H1 (cell line): ENCODE data around the gene RERE. TPM values are rescaled to one million over a fixed set of nuclear protein-coding genes. Genes with fewer than 3 reads are reported as not detected.

Experiments
- E2F6 ChIP-seq: IDR thresholded peaks from 2 replicates; pipeline ENCODE4 v1.6.1; 2012; ENCODE audit warnings: inconsistent platforms
- FOSL1 ChIP-seq: IDR thresholded peaks from 2 replicates; pipeline ENCODE4 v1.6.1; 2011; ENCODE audit warnings: mild to moderate bottlenecking, low read depth, low read length, moderate library complexity; ENCODE audit not compliant: insufficient read depth
- GTF2F1 ChIP-seq: IDR thresholded peaks from 2 replicates; pipeline ENCODE4 v1.6.1; 2012; ENCODE audit warnings: low read depth, low read length, improper control_type of control experiment, borderline replicate concordance
- NANOG ChIP-seq: IDR thresholded peaks from 2 replicates; pipeline ENCODE4 v1.6.1; 2011; ENCODE audit warnings: low read length, low read depth, mild to moderate bottlenecking, inconsistent platforms; ENCODE audit not compliant: insufficient read depth, poor library complexity, severe bottlenecking
- POLR2AphosphoS5 ChIP-seq: IDR thresholded peaks from 2 replicates; pipeline ENCODE4 v1.6.1; 2011; ENCODE audit warnings: low read depth, low read length
- SAP30 ChIP-seq: fragments of 300-600 bp; sonication (generic); IDR thresholded peaks from 2 replicates; pipeline ENCODE4 v1.7.1; 2012; ENCODE audit warnings: low read length, moderate library complexity, mild to moderate bottlenecking, inconsistent platforms; ENCODE audit not compliant: insufficient read depth, insufficient replicate concordance
- SP4 ChIP-seq: IDR thresholded peaks from 2 replicates; pipeline ENCODE4 v1.6.1; 2012; ENCODE audit warnings: low read length, inconsistent platforms
- TAF1 ChIP-seq: IDR thresholded peaks from 2 replicates; pipeline ENCODE4 v1.6.1; 2011; ENCODE audit warnings: mild to moderate bottlenecking, low read depth, low read length
- ZNF274 ChIP-seq: IDR thresholded peaks from 2 replicates; pipeline ENCODE4 v1.7.0; 2012; ENCODE audit warnings: low read length, borderline replicate concordance; ENCODE audit errors: extremely low read depth
- polyA plus RNA-seq, 7 experiments: library from polyadenylated mRNA; depleted of rRNA in 3 of 7; stranded (reverse) in 5 of 7; unstranded in 2 of 7; fragments of >200 nt in 5 of 7; fragments of 200-250 nt in 2 of 7; gene quantifications; 1 replicate in 5 of 7; 2 replicates in 1 of 7; 4 replicates in 1 of 7; pipeline versions ENCODE4 v1.2.1 to v1.2.3, GENCODE V29; 2011 to 2013; ENCODE audit warnings: missing spikeins in 2 of 7, mixed read lengths in 2 of 7
- total RNA-seq: library from RNA; stranded (reverse); fragmentation: NEBNext Ultra II Directional; extraction: Animal tissue kit (Norgen Biotek cat#: 25700); gene quantifications from 2 replicates; pipeline ENCODE4 v1.2.1, GENCODE V29; 2021
- TF ChIP-seq, protein P1 (sequence below): fragments of 300-600 bp; sonication (generic); IDR thresholded peaks from 2 replicates; pipeline ENCODE4 v1.7.1; 2012; ENCODE audit warnings: low read length, moderate library complexity, mild to moderate bottlenecking, inconsistent platforms; ENCODE audit not compliant: insufficient replicate concordance

Gene RERE
- total and polyA plus RNA-seq, 2 of the 8 experiments (the other 6 are each of a cell fraction or from before 2014, with no cell fraction given) = 15.3 to 142 TPM

GRCh38 chr1:8472668-8473067, 344.8 kb downstream of the RERE start (continued):
- TF ChIP-seq, protein P1, sequence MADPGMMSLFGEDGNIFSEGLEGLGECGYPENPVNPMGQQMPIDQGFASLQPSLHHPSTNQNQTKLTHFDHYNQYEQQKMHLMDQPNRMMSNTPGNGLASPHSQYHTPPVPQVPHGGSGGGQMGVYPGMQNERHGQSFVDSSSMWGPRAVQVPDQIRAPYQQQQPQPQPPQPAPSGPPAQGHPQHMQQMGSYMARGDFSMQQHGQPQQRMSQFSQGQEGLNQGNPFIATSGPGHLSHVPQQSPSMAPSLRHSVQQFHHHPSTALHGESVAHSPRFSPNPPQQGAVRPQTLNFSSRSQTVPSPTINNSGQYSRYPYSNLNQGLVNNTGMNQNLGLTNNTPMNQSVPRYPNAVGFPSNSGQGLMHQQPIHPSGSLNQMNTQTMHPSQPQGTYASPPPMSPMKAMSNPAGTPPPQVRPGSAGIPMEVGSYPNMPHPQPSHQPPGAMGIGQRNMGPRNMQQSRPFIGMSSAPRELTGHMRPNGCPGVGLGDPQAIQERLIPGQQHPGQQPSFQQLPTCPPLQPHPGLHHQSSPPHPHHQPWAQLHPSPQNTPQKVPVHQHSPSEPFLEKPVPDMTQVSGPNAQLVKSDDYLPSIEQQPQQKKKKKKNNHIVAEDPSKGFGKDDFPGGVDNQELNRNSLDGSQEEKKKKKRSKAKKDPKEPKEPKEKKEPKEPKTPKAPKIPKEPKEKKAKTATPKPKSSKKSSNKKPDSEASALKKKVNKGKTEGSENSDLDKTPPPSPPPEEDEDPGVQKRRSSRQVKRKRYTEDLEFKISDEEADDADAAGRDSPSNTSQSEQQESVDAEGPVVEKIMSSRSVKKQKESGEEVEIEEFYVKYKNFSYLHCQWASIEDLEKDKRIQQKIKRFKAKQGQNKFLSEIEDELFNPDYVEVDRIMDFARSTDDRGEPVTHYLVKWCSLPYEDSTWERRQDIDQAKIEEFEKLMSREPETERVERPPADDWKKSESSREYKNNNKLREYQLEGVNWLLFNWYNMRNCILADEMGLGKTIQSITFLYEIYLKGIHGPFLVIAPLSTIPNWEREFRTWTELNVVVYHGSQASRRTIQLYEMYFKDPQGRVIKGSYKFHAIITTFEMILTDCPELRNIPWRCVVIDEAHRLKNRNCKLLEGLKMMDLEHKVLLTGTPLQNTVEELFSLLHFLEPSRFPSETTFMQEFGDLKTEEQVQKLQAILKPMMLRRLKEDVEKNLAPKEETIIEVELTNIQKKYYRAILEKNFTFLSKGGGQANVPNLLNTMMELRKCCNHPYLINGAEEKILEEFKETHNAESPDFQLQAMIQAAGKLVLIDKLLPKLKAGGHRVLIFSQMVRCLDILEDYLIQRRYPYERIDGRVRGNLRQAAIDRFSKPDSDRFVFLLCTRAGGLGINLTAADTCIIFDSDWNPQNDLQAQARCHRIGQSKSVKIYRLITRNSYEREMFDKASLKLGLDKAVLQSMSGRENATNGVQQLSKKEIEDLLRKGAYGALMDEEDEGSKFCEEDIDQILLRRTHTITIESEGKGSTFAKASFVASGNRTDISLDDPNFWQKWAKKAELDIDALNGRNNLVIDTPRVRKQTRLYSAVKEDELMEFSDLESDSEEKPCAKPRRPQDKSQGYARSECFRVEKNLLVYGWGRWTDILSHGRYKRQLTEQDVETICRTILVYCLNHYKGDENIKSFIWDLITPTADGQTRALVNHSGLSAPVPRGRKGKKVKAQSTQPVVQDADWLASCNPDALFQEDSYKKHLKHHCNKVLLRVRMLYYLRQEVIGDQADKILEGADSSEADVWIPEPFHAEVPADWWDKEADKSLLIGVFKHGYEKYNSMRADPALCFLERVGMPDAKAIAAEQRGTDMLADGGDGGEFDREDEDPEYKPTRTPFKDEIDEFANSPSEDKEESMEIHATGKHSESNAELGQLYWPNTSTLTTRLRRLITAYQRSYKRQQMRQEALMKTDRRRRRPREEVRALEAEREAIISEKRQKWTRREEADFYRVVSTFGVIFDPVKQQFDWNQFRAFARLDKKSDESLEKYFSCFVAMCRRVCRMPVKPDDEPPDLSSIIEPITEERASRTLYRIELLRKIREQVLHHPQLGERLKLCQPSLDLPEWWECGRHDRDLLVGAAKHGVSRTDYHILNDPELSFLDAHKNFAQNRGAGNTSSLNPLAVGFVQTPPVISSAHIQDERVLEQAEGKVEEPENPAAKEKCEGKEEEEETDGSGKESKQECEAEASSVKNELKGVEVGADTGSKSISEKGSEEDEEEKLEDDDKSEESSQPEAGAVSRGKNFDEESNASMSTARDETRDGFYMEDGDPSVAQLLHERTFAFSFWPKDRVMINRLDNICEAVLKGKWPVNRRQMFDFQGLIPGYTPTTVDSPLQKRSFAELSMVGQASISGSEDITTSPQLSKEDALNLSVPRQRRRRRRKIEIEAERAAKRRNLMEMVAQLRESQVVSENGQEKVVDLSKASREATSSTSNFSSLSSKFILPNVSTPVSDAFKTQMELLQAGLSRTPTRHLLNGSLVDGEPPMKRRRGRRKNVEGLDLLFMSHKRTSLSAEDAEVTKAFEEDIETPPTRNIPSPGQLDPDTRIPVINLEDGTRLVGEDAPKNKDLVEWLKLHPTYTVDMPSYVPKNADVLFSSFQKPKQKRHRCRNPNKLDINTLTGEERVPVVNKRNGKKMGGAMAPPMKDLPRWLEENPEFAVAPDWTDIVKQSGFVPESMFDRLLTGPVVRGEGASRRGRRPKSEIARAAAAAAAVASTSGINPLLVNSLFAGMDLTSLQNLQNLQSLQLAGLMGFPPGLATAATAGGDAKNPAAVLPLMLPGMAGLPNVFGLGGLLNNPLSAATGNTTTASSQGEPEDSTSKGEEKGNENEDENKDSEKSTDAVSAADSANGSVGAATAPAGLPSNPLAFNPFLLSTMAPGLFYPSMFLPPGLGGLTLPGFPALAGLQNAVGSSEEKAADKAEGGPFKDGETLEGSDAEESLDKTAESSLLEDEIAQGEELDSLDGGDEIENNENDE = no peak
- TF ChIP-seq FOSL1 = no peak
- TF ChIP-seq POLR2AphosphoS5 = no peak
- TF ChIP-seq GTF2F1 = no peak
- no peak for TF ChIP-seq NANOG
- TF ChIP-seq E2F6 = no peak
- no peak for TF ChIP-seq TAF1
- no peak for TF ChIP-seq SP4
- TF ChIP-seq ZNF274 = no peak
- TF ChIP-seq SAP30 = no peak
